ENCODE data around the gene MXD4.

DNA sequence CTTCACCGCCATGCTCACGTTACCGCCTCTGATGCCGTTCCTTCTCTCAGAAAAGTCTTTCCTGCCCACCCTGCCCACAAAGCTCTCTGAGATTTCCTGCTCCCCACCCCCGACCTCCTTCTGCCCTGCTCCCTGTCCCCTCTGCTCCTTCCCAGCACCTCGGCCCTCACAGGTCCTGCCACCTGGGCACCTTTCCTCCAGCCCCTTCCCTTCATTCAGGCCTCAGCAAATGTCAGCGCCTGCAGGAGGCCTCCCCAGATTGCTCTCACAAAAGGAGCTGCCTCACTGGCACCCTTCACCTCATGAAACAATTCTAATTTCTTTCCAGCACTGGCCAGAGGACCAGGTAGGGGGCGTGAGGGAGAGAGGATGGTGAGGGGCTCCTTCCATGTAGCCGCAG lies 33.6 kb upstream of the MXD4 start:
- TF ChIP-seq POLR2A (IDR thresholded peaks at IDR 0.05; ENCODE audit: borderline replicate concordance, extremely low read depth, insufficient read depth, insufficient read length) (no peak), ZFX (IDR thresholded peaks at IDR 0.05) (no peak), CBX3 (IDR thresholded peaks at IDR 0.05; ENCODE audit: low read depth) (no peak), RAD21 (IDR thresholded peaks at IDR 0.05; ENCODE audit: low read depth) (no peak), POLR2AphosphoS5 (IDR thresholded peaks at IDR 0.05; ENCODE audit: low read depth, low read length) (no peak), CEBPB (IDR thresholded peaks at IDR 0.05; ENCODE audit: low read depth) (no peak), ZBTB33 (IDR thresholded peaks at IDR 0.05; ENCODE audit: extremely low read depth, insufficient replicate concordance, low read length) (no peak), JUND (IDR thresholded peaks at IDR 0.05) (no peak)
- TF ChIP-seq, protein P1, sequence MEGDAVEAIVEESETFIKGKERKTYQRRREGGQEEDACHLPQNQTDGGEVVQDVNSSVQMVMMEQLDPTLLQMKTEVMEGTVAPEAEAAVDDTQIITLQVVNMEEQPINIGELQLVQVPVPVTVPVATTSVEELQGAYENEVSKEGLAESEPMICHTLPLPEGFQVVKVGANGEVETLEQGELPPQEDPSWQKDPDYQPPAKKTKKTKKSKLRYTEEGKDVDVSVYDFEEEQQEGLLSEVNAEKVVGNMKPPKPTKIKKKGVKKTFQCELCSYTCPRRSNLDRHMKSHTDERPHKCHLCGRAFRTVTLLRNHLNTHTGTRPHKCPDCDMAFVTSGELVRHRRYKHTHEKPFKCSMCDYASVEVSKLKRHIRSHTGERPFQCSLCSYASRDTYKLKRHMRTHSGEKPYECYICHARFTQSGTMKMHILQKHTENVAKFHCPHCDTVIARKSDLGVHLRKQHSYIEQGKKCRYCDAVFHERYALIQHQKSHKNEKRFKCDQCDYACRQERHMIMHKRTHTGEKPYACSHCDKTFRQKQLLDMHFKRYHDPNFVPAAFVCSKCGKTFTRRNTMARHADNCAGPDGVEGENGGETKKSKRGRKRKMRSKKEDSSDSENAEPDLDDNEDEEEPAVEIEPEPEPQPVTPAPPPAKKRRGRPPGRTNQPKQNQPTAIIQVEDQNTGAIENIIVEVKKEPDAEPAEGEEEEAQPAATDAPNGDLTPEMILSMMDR (IDR thresholded peaks at IDR 0.05 in 2 of 3, conservative IDR thresholded peaks at IDR 0.05 in 1 of 3; ENCODE audit: borderline replicate concordance in 1 of 3, insufficient read depth in 1 of 3, low read depth in 2 of 3, low read length in 2 of 3), result no peak
